Germinal center (tissue), 1 donor: ENCODE measurements around the gene C21orf58.

ENCODE experiments used
- DNase-seq: peaks from one replicate; pipeline ENCODE4 v3.0.0; 2012; ENCODE audit warnings: mixed read lengths, low spot score

The C21orf58 gene

GRCh38 chr21:46352913-46353312, 29.2 kb upstream of the C21orf58 start:
- DNase-seq = no peak

GRCh38 chr21:46352164-46352515, 28.5 kb upstream of the C21orf58 start:
- DNase-seq = no peak

GRCh38 chr21:46351476-46352163, 27.9 kb upstream of the C21orf58 start:
- DNase-seq = no peak

- no peak for DNase-seq
These were observed 27.3 kb upstream of the C21orf58 start for GRCh38 chr21:46350981-46351380.

GRCh38 chr21:46350571-46350970, 26.9 kb upstream of the C21orf58 start:
- no peak for DNase-seq

GRCh38 chr21:46349134-46349760, 25.6 kb upstream of the C21orf58 start:
- no peak for DNase-seq

GRCh38 chr21:46347791-46348381, 24.2 kb upstream of the C21orf58 start:
- no peak for DNase-seq

- DNase-seq = no peak
These were observed 23.5 kb upstream of the C21orf58 start for GRCh38 chr21:46347203-46347550.

GRCh38 chr21:46346296-46347202, 22.9 kb upstream of the C21orf58 start:
- no peak for DNase-seq

GRCh38 chr21:46345861-46346260, 22.2 kb upstream of the C21orf58 start:
- DNase-seq = no peak

GRCh38 chr21:46344219-46344915, 20.7 kb upstream of the C21orf58 start:
- DNase-seq = no peak

GRCh38 chr21:46340998-46341397, 17.3 kb upstream of the C21orf58 start:
- no peak for DNase-seq

GRCh38 chr21:46336603-46337002, 12.9 kb upstream of the C21orf58 start:
- no peak for DNase-seq

- DNase-seq = no peak
These were observed 10.9 kb upstream of the C21orf58 start for GRCh38 chr21:46334351-46335140.

- no peak for DNase-seq
These were observed 6.1 kb upstream of the C21orf58 start for GRCh38 chr21:46329796-46330195.

GRCh38 chr21:46328151-46328550, 4.5 kb upstream of the C21orf58 start:
- DNase-seq = no peak

GRCh38 chr21:46327711-46328110, 4.0 kb upstream of the C21orf58 start:
- DNase-seq = no peak

GRCh38 chr21:46326110-46326703, 2.5 kb upstream of the C21orf58 start:
- no peak for DNase-seq

GRCh38 chr21:46325073-46325912, 1.6 kb upstream of the C21orf58 start:
- DNase-seq = peak; percentile 57
